ENCODE data around the gene GAREM1.

- TF ChIP-seq POLR2A (IDR thresholded peaks at IDR 0.05; ENCODE audit: low read depth, low read length) (no peak), CTCF (IDR thresholded peaks at IDR 0.05; ENCODE audit: extremely low read depth in 1 of 2, insufficient read depth in 1 of 2, low read depth in 1 of 2, low read length in 2 of 2) (no peak), EZH2 (IDR thresholded peaks at IDR 0.05; ENCODE audit: borderline replicate concordance, low read depth, low read length, severe bottlenecking) (no peak)
These were observed 177.6 kb downstream of the GAREM1 start for GRCh38 chr18:32293107-32293506.

All from endothelial cell of umbilical vein (primary cell).